ENCODE results near the gene DPM2. TPM values are rescaled to one million over a fixed set of nuclear protein-coding genes. Genes with fewer than 3 reads are reported as not detected.
A peak's percentile ranks its signal among the peaks of the same experiment; 100 is the strongest.

The DPM2 gene
- total RNA-seq, 2 donors from 2014 or later = 45.7 TPM

DNA sequence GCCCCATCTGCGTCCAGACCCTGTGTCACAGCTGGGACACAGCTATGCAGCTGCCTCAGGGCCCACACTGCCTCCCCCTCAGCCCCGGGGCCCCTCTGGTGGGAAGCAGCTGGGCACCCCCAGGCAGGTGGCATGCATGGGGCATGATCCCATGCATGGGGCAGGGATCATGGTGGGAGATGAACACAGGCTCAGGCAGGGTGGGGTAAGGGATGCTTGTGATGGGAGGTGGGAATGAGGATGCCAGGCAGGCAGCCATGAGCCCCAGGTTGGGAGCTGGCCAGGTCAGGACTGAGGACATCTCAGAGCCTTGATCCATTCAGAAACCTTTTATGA lies 23.5 kb upstream of the DPM2 start:
- Histone ChIP-seq H3K27ac (ENCODE audit: low read depth, low read length) (no peak overlapping the region), H3K36me3 (ENCODE audit: control insufficient read depth, insufficient read depth, low read length) (no peaks in the 10 kb centered on the region), H3K4me3 (ENCODE audit: low read length) (no peak overlapping the region), H3K9ac (ENCODE audit: extremely low read depth, low read length, poor library complexity, severe bottlenecking) (no peak overlapping the region), H3K4me1 (ENCODE audit: control insufficient read depth, insufficient read depth, low read length) (no peaks in the 10 kb centered on the region), H3K27me3 (ENCODE audit: control insufficient read depth, insufficient read depth, low read length, poor library complexity, severe bottlenecking) (no peaks in the 10 kb centered on the region), H3K9me3 (ENCODE audit: control insufficient read depth, low read length) (no peaks in the 10 kb centered on the region)
- Mint-ChIP-seq H3K4me1 (peaks cover 11% of the 10 kb centered on the region), H3K27me3 (ENCODE audit: insufficient read depth) (no peaks in the 10 kb centered on the region), H3K27ac (no peak overlapping the region), H3K9me3 (no peaks in the 10 kb centered on the region), H3K4me3 (no peak overlapping the region), H3K36me3 (ENCODE audit: low read depth) (peaks cover 15% of the 10 kb centered on the region)
- WGBS, 2 experiments (ENCODE audit: insufficient coverage in 1 of 2, insufficient read length in 1 of 2) = 86% methylated on average over 2 of the region's 2 CpGs; no CpG with 5 or more reads in 1 of the 2 experiments
- DNase-seq = no peak
- TF ChIP-seq, protein P1, sequence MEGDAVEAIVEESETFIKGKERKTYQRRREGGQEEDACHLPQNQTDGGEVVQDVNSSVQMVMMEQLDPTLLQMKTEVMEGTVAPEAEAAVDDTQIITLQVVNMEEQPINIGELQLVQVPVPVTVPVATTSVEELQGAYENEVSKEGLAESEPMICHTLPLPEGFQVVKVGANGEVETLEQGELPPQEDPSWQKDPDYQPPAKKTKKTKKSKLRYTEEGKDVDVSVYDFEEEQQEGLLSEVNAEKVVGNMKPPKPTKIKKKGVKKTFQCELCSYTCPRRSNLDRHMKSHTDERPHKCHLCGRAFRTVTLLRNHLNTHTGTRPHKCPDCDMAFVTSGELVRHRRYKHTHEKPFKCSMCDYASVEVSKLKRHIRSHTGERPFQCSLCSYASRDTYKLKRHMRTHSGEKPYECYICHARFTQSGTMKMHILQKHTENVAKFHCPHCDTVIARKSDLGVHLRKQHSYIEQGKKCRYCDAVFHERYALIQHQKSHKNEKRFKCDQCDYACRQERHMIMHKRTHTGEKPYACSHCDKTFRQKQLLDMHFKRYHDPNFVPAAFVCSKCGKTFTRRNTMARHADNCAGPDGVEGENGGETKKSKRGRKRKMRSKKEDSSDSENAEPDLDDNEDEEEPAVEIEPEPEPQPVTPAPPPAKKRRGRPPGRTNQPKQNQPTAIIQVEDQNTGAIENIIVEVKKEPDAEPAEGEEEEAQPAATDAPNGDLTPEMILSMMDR (conservative IDR thresholded peaks at IDR 0.05) = no peak

DNA sequence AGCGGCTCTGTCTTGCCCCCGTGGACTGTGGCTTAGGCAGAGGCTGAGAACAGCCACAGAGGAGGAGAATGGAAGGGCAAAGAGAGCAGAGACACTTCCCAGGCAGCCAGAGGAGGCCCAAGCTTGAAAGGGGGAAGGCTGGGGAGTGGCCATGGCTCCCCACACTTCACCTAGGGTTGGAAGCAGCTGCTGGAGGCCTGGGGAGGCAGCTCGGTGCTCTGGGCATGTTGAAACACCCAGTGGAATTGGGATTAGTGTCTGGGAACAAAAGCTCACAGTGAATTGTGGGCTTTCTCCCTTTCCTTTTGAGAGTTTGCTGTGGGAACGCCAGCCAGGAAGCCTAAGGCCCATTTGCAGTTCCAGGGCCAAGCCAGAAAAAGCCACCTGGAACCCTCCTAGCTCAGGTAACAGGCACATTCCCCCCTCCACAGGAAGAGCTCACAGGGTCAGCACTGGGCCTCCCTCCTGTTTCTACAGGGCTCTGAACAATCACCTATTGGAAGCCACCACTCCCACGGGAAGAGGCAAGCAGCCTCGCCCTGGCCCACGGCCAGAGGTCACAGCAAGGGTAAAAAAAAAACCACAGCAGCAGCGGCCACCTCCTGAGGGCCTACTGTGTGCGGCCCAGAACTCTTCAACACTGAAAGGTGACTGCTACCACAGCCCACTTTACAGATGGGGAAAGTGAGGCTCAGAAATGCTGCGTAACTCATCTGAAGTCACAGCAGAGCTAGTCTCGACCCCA lies 22.9 kb upstream of the DPM2 start:
- Mint-ChIP-seq H3K9me3 (no peaks in the 10 kb centered on the region), H3K27ac (peak overlapping the region; percentile 65), H3K4me1 (peaks cover 15% of the 10 kb centered on the region), H3K4me3 (no peak overlapping the region), H3K36me3 (ENCODE audit: low read depth) (peaks cover 15% of the 10 kb centered on the region), H3K27me3 (ENCODE audit: insufficient read depth) (no peaks in the 10 kb centered on the region)
- no peak overlapping the region for H3K9ac ChIP-seq (ENCODE audit: extremely low read depth, low read length, poor library complexity, severe bottlenecking)
- no peaks in the 10 kb centered on the region for H3K27me3 ChIP-seq (ENCODE audit: control insufficient read depth, insufficient read depth, low read length, poor library complexity, severe bottlenecking)
- DNase-seq = no peak
- no peaks in the 10 kb centered on the region for H3K36me3 ChIP-seq (ENCODE audit: control insufficient read depth, insufficient read depth, low read length)
- 90 to 95% methylated on average over 8 to 11 of the region's 11 CpGs for WGBS, 2 experiments (ENCODE audit: insufficient coverage in 1 of 2, insufficient read length in 1 of 2)
- TF ChIP-seq, protein P1 (conservative IDR thresholded peaks at IDR 0.05) = no peak
- peaks cover 5% of the 10 kb centered on the region for H3K4me1 ChIP-seq (ENCODE audit: control insufficient read depth, insufficient read depth, low read length)
- peak overlapping the region; percentile 22 for H3K27ac ChIP-seq (ENCODE audit: low read depth, low read length)
- H3K4me3 ChIP-seq (ENCODE audit: low read length) = no peak overlapping the region
- no peaks in the 10 kb centered on the region for H3K9me3 ChIP-seq (ENCODE audit: control insufficient read depth, low read length)

DNA sequence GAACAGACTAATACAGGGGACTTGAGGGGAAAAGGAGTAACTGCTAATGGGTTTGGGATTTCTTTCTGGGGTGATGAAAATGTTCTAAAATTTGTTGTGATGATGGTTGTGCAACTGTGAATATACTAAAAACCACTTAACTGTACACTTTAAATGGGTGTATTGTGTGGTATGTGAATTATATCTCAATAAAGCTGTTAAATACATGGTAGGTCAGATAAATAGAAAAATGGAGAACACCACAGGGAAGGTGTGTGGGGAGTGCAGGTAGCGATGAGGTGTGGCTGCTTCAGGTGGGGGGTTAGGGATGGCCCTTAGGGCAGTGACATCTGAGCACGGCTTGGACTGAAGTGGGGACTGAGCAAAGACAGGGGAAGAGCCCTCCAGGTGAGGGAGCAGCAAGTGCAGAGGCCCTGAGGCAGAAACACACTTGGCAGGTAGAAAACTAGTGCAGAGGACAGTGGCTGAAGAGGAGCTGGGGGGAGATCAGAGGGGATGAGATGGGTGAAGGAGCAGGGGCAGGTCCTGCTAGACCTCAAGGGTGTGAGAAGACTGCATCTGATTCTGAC lies 22.3 kb upstream of the DPM2 start:
- H3K36me3 ChIP-seq (ENCODE audit: control insufficient read depth, insufficient read depth, low read length) = no peaks in the 10 kb centered on the region
- no peaks in the 10 kb centered on the region for H3K9me3 ChIP-seq (ENCODE audit: control insufficient read depth, low read length)
- H3K9me3 Mint-ChIP-seq = no peaks in the 10 kb centered on the region
- peaks cover 5% of the 10 kb centered on the region for H3K4me1 ChIP-seq (ENCODE audit: control insufficient read depth, insufficient read depth, low read length)
- peaks cover 15% of the 10 kb centered on the region for H3K36me3 Mint-ChIP-seq (ENCODE audit: low read depth)
- H3K27me3 ChIP-seq (ENCODE audit: control insufficient read depth, insufficient read depth, low read length, poor library complexity, severe bottlenecking) = no peaks in the 10 kb centered on the region
- H3K27ac Mint-ChIP-seq = peak overlapping the region; percentile 65
- no peaks in the 10 kb centered on the region for H3K27me3 Mint-ChIP-seq (ENCODE audit: insufficient read depth)
- H3K4me3 ChIP-seq (ENCODE audit: low read length) = no peak overlapping the region
- TF ChIP-seq, protein P1 (conservative IDR thresholded peaks at IDR 0.05) = no peak
- 91 to 100% methylated on average over 2 of the region's 2 CpGs for WGBS, 2 experiments (ENCODE audit: insufficient coverage in 1 of 2, insufficient read length in 1 of 2)
- H3K9ac ChIP-seq (ENCODE audit: extremely low read depth, low read length, poor library complexity, severe bottlenecking) = no peak overlapping the region
- no peak overlapping the region for H3K4me3 Mint-ChIP-seq
- no peak overlapping the region for H3K27ac ChIP-seq (ENCODE audit: low read depth, low read length)
- no peak for DNase-seq
- peaks cover 15% of the 10 kb centered on the region for H3K4me1 Mint-ChIP-seq

Data from endodermal cell (in vitro differentiated cells).